B cell (primary cell): Measurements from ENCODE around the gene STAT5A. TPM values are rescaled to one million over a fixed set of nuclear protein-coding genes. Genes with fewer than 3 reads are reported as not detected.
"Not testable (repeated sequence)": the region's sequence is repeated elsewhere in the genome, so short reads cannot be mapped to it uniquely, and the experiment has no call there.

Source experiments
- ATAC-seq: fragments of 200-7000 bp; cut with Tn5 transposase; one replicate; pipeline ENCODE4 v1.10.0; 2021; ENCODE audit warnings: low read depth, mild to moderate bottlenecking, moderate number of reproducible peaks, moderate library complexity
- CTCF ChIA-PET: fragments of 350-600 bp; sonication (Branson Sonifier 250); formaldehyde crosslinking; loops from one replicate; lab custom pipeline; 2021; ENCODE audit warnings: antibody characterized with exemption, inconsistent platforms; lab: Charles Lee
- POLR2A ChIA-PET: fragments of 350-600 bp; sonication (Branson Sonifier 250); formaldehyde crosslinking; loops from one replicate; lab custom pipeline; 2021; ENCODE audit warnings: antibody characterized with exemption; lab: Charles Lee
- DNase-seq: peaks from one replicate; pipeline ENCODE4 v3.0.0; 2013
- H2AFZ ChIP-seq: 2 replicates; pipeline ENCODE4 v1.6.1; 2012; ENCODE audit warnings: mild to moderate bottlenecking, low read depth, low read length; ENCODE audit not compliant: insufficient read depth, poor library complexity, severe bottlenecking
- H3K27ac ChIP-seq, 2 donors: 1 replicate in 1 of 2; 2 replicates in 1 of 2; pipeline ENCODE4 v1.5.1; 2012 to 2013; ENCODE audit warnings: low read length in 2 of 2, mild to moderate bottlenecking in 2 of 2, moderate library complexity in 1 of 2
- H3K27me3 ChIP-seq, 4 experiments: fragments of 200-600 bp in 1 of 4; sonication (generic) in 1 of 4; replicated peaks in 1 of 4; 1 replicate in 2 of 4; 2 replicates in 2 of 4; pipeline versions ENCODE4 v1.6.1 to v1.7.0; 2013 to 2016; ENCODE audit warnings: low read length in 3 of 4, mild to moderate bottlenecking in 2 of 4, mixed read lengths in 1 of 4, moderate library complexity in 1 of 4; ENCODE audit not compliant: insufficient read depth in 4 of 4, control insufficient read depth in 3 of 4; ENCODE audit errors: control extremely low read depth in 1 of 4
- H3K36me3 ChIP-seq, 2 experiments: replicated peaks in 1 of 2; 1 replicate in 1 of 2; 2 replicates in 1 of 2; pipeline versions ENCODE4 v1.6.1 to v1.7.1; 2013; ENCODE audit warnings: low read length in 1 of 2; ENCODE audit not compliant: insufficient read depth in 2 of 2, control insufficient read depth in 1 of 2; ENCODE audit errors: control extremely low read depth in 1 of 2, extremely low read depth in 1 of 2
- H3K4me1 ChIP-seq, 2 donors: fragments of 200-600 bp in 1 of 2; sonication (generic) in 1 of 2; 1 replicate in 1 of 2; 2 replicates in 1 of 2; pipeline versions ENCODE4 v1.5.1 to v1.6.1; 2013 to 2017; ENCODE audit warnings: low read length in 2 of 2; ENCODE audit not compliant: control insufficient read depth in 2 of 2, insufficient read depth in 2 of 2
- H3K4me2 ChIP-seq: replicated peaks from 2 replicates; pipeline ENCODE3; 2012; ENCODE audit warnings: mild to moderate bottlenecking, low read depth, low read length; ENCODE audit not compliant: poor library complexity, severe bottlenecking
- H3K4me3 ChIP-seq, 5 experiments: fragments of 200-600 bp in 1 of 5; sonication (generic) in 1 of 5; 1 replicate in 3 of 5; 2 replicates in 2 of 5; pipeline versions ENCODE4 v1.5.1 to v1.7.0; 2011 to 2016; ENCODE audit warnings: low read length in 4 of 5, mild to moderate bottlenecking in 4 of 5, low read depth in 2 of 5, control low read depth in 1 of 5, moderate library complexity in 1 of 5; ENCODE audit not compliant: insufficient read depth in 1 of 5; ENCODE audit errors: control extremely low read depth in 1 of 5, extremely low read depth in 1 of 5
- H3K79me2 ChIP-seq: fragments of 200-600 bp; sonication (generic); one replicate; pipeline ENCODE4 v1.6.0; 2016; ENCODE audit warnings: low read length; ENCODE audit not compliant: control insufficient read depth, insufficient read depth
- H3K9ac ChIP-seq: fragments of 200-600 bp; sonication (generic); 2 replicates; pipeline ENCODE4 v1.6.1; 2017; ENCODE audit warnings: mild to moderate bottlenecking, low read length, moderate library complexity
- H3K9me3 ChIP-seq, 3 donors: one replicate each; pipeline versions ENCODE4 v1.6.1 to v1.7.1; 2013; ENCODE audit warnings: low read length in 2 of 3; ENCODE audit not compliant: control insufficient read depth in 2 of 3, insufficient read depth in 1 of 3; ENCODE audit errors: control extremely low read depth in 1 of 3
- H4K20me1 ChIP-seq: 2 replicates; pipeline ENCODE4 v1.6.0; 2012; ENCODE audit warnings: mild to moderate bottlenecking, low read length; ENCODE audit not compliant: insufficient read depth, control insufficient read depth, poor library complexity, severe bottlenecking
- H3K27ac Mint-ChIP-seq: one replicate; pipeline ENCODE4 v1.8.0; 2021; ENCODE audit warnings: mixed read lengths
- H3K27me3 Mint-ChIP-seq: one replicate; pipeline ENCODE4 v1.8.0; 2021; ENCODE audit warnings: mixed read lengths
- H3K4me1 Mint-ChIP-seq: one replicate; pipeline ENCODE4 v1.8.0; 2021; ENCODE audit warnings: mixed read lengths
- H3K4me3 Mint-ChIP-seq: one replicate; pipeline ENCODE4 v1.8.0; 2021; ENCODE audit warnings: mixed read lengths
- H3K9me3 Mint-ChIP-seq: one replicate; pipeline ENCODE4 v1.8.0; 2022; ENCODE audit warnings: mixed read lengths; ENCODE audit not compliant: insufficient read depth
- CTCF ChIP-seq: fragments of 200-600 bp; IDR thresholded peaks from one replicate; pipeline ENCODE4 v1.8.0; 2022; ENCODE audit warnings: antibody characterized with exemption, mild to moderate bottlenecking
- EZH2 ChIP-seq: IDR thresholded peaks from 2 replicates; pipeline ENCODE4 v1.6.1; 2012; ENCODE audit warnings: borderline replicate concordance, low read depth, mild to moderate bottlenecking, moderate library complexity, low read length; ENCODE audit not compliant: insufficient read depth, poor library complexity, severe bottlenecking
- WGBS: methylation state at CpG from one replicate; pipeline ENCODE4 v1.1.5; 2013; ENCODE audit warnings: missing lambda C conversion rate; ENCODE audit not compliant: insufficient coverage; 5-methylcytosine and 5-hydroxymethylcytosine counted together
- intact Hi-C: fragments of 100-400 bp; cut with micrococcal nuclease; formaldehyde crosslinking; loops from one replicate; pipeline ENCODE4 v1.10.0; 2022
- polyA plus RNA-seq: library from polyadenylated mRNA; depleted of rRNA; stranded (reverse); fragments of >200 nt; gene quantifications from 2 replicates; pipeline ENCODE4 v1.2.3, GENCODE V29; 2012
- total RNA-seq, 2 donors: library from RNA; stranded (reverse); fragments of 120-200 nt in 1 of 2; gene quantifications; 1 replicate in 1 of 2; 2 replicates in 1 of 2; pipeline versions ENCODE4 v1.2.3 to v1.2.4, GENCODE V29; 2013 to 2022

The STAT5A gene
- total and polyA plus RNA-seq, 2 donors (not counting 1 experiment from before 2014, with no cell fraction given): 48.8 to 110 TPM

GRCh38 chr17:42260318-42260717 is 28.0 kb upstream of the STAT5A start:
- Mint-ChIP-seq H3K9me3 (no peaks in the 10 kb centered on the region), H3K27me3 (no peaks in the 10 kb centered on the region), H3K27ac (no peak overlapping the region), H3K4me3 (no peak overlapping the region), H3K4me1 (peaks cover 21% of the 10 kb centered on the region)
- peaks cover 65% of the 10 kb centered on the region for H3K79me2 ChIP-seq
- CTCF ChIA-PET: interaction anchor here (1.5 kb wide), 1 partner anchor 14 kb away, joined by 5 read pairs; no protein-coding TSS in a partner anchor
- intact Hi-C loops: no loop called here
- peaks cover 4 to 13% of the 10 kb centered on the region in 2 donors for H3K4me1 ChIP-seq
- no peak overlapping the region for H3K4me2 ChIP-seq
- H4K20me1 ChIP-seq: no peaks in the 10 kb centered on the region
- no peaks in the 10 kb centered on the region for H3K27me3 ChIP-seq
- H3K4me3 ChIP-seq: no peak overlapping the region
- DNase-seq (no peak), ATAC-seq (no peak)
- H3K36me3 ChIP-seq: no peaks in the 10 kb centered on the region
- H3K27ac ChIP-seq: no peak overlapping the region
- TF ChIP-seq CTCF (no peak), EZH2 (no peak)
- H3K9me3 ChIP-seq: no peaks in the 10 kb centered on the region
- 92% methylated on average over 4 of the region's 6 CpGs for WGBS
- H2AFZ ChIP-seq: no peak overlapping the region
- POLR2A ChIA-PET: no interaction called here
- H3K9ac ChIP-seq: no peak overlapping the region

- H3K27me3 ChIP-seq, H3K4me3 Mint-ChIP-seq, H3K27ac ChIP-seq, intact Hi-C loops, ATAC-seq, H3K4me3 ChIP-seq, H3K9ac ChIP-seq, H2AFZ ChIP-seq, H3K27ac Mint-ChIP-seq, H3K9me3 ChIP-seq, DNase-seq, H3K36me3 ChIP-seq, H3K9me3 Mint-ChIP-seq, H3K27me3 Mint-ChIP-seq, H4K20me1 ChIP-seq, H3K4me2 ChIP-seq: not testable (repeated sequence)
- ChIA-PET POLR2A (interaction anchor here (0.7 kb wide), 2 partner anchors 23 to 74 kb away, joined by 4 read pairs; no protein-coding TSS in a partner anchor), CTCF (interaction anchor here (0.9 kb wide), 1 partner anchor 24 kb away, joined by 3 read pairs; no protein-coding TSS in a partner anchor)
- H3K79me2 ChIP-seq: peaks cover 73% of the 10 kb centered on the region
- peaks cover 21% of the 10 kb centered on the region for H3K4me1 Mint-ChIP-seq
- H3K4me1 ChIP-seq: peaks cover 4 to 13% of the 10 kb centered on the region in 2 donors
- no CpG with 5 or more reads among the region's 4 CpGs for WGBS
These were observed 23.9 kb upstream of the STAT5A start for GRCh38 chr17:42264366-42264765.
